SU-DHL-6 (cell line): ENCODE results near the gene FAM227B.

Source experiments
- H2AFZ ChIP-seq: fragments of 200-600 bp; sonication (generic); 2 replicates; pipeline ENCODE4 v1.6.1; 2014; ENCODE audit warnings: low read depth, mild to moderate bottlenecking, moderate library complexity, mixed read lengths, antibody characterized with exemption, low read length; ENCODE audit not compliant: severe bottlenecking
- H3F3A ChIP-seq: fragments of 200-600 bp; shearing (Covaris generic); 2 replicates; pipeline ENCODE4 v1.6.0; 2016; ENCODE audit warnings: antibody characterized with exemption, mild to moderate bottlenecking; ENCODE audit not compliant: insufficient read depth
- H3K27ac ChIP-seq: fragments of 200-600 bp; sonication (generic); 2 replicates; pipeline ENCODE4 v1.5.1; 2016; ENCODE audit warnings: low read depth, mild to moderate bottlenecking, low read length, moderate library complexity, mixed read lengths
- H3K27me3 ChIP-seq: fragments of 200-600 bp; sonication (generic), shearing (Covaris generic); 2 replicates; pipeline ENCODE4 v1.6.0; 2014; ENCODE audit warnings: mild to moderate bottlenecking, low read length
- H3K36me3 ChIP-seq: fragments of 200-600 bp; sonication (generic); 2 replicates; pipeline ENCODE4 v1.6.1; 2014; ENCODE audit warnings: mild to moderate bottlenecking, low read length, mixed read lengths
- H3K4me2 ChIP-seq: fragments of 300-600, 200-600 bp; shearing (Covaris generic), sonication (generic); 2 replicates; pipeline ENCODE4 v1.6.0; 2014; ENCODE audit warnings: low read length, low read depth, mild to moderate bottlenecking; ENCODE audit not compliant: poor library complexity, severe bottlenecking
- H3K4me3 ChIP-seq: fragments of 200-600 bp; sonication (generic); 2 replicates; pipeline ENCODE4 v1.5.1; 2014; ENCODE audit warnings: antibody characterized with exemption, low read length, mild to moderate bottlenecking, mixed read lengths; ENCODE audit not compliant: insufficient read depth, poor library complexity, severe bottlenecking
- H3K79me2 ChIP-seq: fragments of 200-600 bp; sonication (generic); 2 replicates; pipeline ENCODE4 v1.6.1; 2014; ENCODE audit warnings: mild to moderate bottlenecking, low read length, moderate library complexity; ENCODE audit not compliant: insufficient read depth
- H3K9ac ChIP-seq: fragments of 200-600 bp; sonication (generic); 2 replicates; pipeline ENCODE4 v1.7.0; 2014; ENCODE audit warnings: mild to moderate bottlenecking, low read length
- H3K9me2 ChIP-seq: fragments of 200-600 bp; sonication (generic); replicated peaks from 2 replicates; pipeline ENCODE4 v1.6.1; 2014; ENCODE audit warnings: low read length; ENCODE audit not compliant: insufficient read depth
- H3K9me3 ChIP-seq: fragments of 200-600 bp; sonication (generic); 2 replicates; pipeline ENCODE4 v1.6.1; 2014; ENCODE audit warnings: low read length, mixed read lengths; ENCODE audit not compliant: insufficient read depth
- H4K20me1 ChIP-seq: fragments of 200-600 bp; sonication (generic); 2 replicates; pipeline ENCODE4 v1.6.1; 2014; ENCODE audit warnings: low read depth, mild to moderate bottlenecking, antibody characterized with exemption, low read length, moderate library complexity, mixed read lengths
- EZH2phosphoT487 ChIP-seq: fragments of 200-600 bp; sonication (generic), shearing (Covaris generic); conservative IDR thresholded peaks from 2 replicates; pipeline ENCODE4 v1.6.1; 2018; ENCODE audit warnings: mild to moderate bottlenecking, antibody characterized with exemption, low read length, moderate library complexity, mixed read lengths
- TF ChIP-seq, protein P1 (sequence below): fragments of 200-600 bp; sonication (generic); IDR thresholded peaks from one replicate; pipeline ENCODE4 v1.5.1; 2017; ENCODE audit warnings: antibody characterized with exemption, mild to moderate bottlenecking, low read length, moderate library complexity; ENCODE audit not compliant: insufficient read depth, poor library complexity, severe bottlenecking

FAM227B gene

GRCh38 chr15:49656734-49657133, 36.1 kb upstream of the FAM227B start:
- H3K79me2 ChIP-seq = no peaks in the 10 kb centered on the region
- no peak overlapping the region for H2AFZ ChIP-seq
- H3K36me3 ChIP-seq = no peaks in the 10 kb centered on the region
- H3K4me2 ChIP-seq = no peak overlapping the region
- TF ChIP-seq EZH2phosphoT487 = no peak
- TF ChIP-seq, protein P1, sequence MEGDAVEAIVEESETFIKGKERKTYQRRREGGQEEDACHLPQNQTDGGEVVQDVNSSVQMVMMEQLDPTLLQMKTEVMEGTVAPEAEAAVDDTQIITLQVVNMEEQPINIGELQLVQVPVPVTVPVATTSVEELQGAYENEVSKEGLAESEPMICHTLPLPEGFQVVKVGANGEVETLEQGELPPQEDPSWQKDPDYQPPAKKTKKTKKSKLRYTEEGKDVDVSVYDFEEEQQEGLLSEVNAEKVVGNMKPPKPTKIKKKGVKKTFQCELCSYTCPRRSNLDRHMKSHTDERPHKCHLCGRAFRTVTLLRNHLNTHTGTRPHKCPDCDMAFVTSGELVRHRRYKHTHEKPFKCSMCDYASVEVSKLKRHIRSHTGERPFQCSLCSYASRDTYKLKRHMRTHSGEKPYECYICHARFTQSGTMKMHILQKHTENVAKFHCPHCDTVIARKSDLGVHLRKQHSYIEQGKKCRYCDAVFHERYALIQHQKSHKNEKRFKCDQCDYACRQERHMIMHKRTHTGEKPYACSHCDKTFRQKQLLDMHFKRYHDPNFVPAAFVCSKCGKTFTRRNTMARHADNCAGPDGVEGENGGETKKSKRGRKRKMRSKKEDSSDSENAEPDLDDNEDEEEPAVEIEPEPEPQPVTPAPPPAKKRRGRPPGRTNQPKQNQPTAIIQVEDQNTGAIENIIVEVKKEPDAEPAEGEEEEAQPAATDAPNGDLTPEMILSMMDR = no peak
- H3K9ac ChIP-seq = no peak overlapping the region
- H3K4me3 ChIP-seq = no peak overlapping the region
- no peak overlapping the region for H3K27ac ChIP-seq
- H3K27me3 ChIP-seq = 0 out of 2 replicates have a peak, but pooled peaks cover 3% of the 10 kb centered on the region
- no peaks in the 10 kb centered on the region for H4K20me1 ChIP-seq
- H3K9me2 ChIP-seq = no peaks in the 10 kb centered on the region
- 0 out of 2 replicates have a peak, but pooled peaks cover 4% of the 10 kb centered on the region for H3K9me3 ChIP-seq
- no peaks in the 10 kb centered on the region for H3F3A ChIP-seq

- TF ChIP-seq, protein P1 = no peak
- TF ChIP-seq EZH2phosphoT487 = no peak
- 0 out of 2 replicates have a peak, but pooled peaks cover 3% of the 10 kb centered on the region for H3K27me3 ChIP-seq
Observed at GRCh38 chr15:49652922-49653321, 32.3 kb upstream of the FAM227B start.

DNA sequence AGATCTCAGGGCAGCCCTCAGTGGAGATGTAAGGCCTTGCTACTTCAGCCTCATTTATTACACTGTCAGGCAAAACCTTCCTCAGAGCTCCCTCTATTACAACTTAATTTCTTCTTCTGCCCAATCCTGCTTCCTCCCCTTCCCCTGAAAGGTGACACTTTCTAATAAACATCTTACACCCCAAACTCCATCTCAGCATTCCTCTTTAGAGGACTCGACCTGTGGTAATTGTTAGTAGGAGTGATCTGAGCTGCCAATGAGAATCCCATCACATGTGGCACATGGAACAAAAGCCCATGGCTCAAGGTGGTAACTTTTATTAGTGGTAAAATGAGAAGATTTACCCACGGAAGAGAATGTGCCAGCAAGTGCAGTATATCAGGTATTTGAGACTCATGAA, 30.1 kb upstream of the FAM227B start:
- Histone ChIP-seq H4K20me1 (no peaks in the 10 kb centered on the region), H2AFZ (no peak overlapping the region), H3K9me3 (0 out of 2 replicates have a peak, but pooled peaks cover 4% of the 10 kb centered on the region), H3K27me3 (0 out of 2 replicates have a peak, but pooled peaks cover 3% of the 10 kb centered on the region), H3K4me2 (no peak overlapping the region), H3K9ac (no peak overlapping the region), H3K36me3 (no peaks in the 10 kb centered on the region), H3K27ac (no peak overlapping the region), H3K79me2 (no peaks in the 10 kb centered on the region), H3K9me2 (no peaks in the 10 kb centered on the region), H3F3A (no peaks in the 10 kb centered on the region), H3K4me3 (no peak overlapping the region)
- TF ChIP-seq, protein P1 = no peak
- TF ChIP-seq EZH2phosphoT487 = no peak

More at GRCh38 chr15:49652922-49653321, 32.3 kb upstream of the FAM227B start:
- Histone ChIP-seq H2AFZ (no peak overlapping the region), H4K20me1 (no peaks in the 10 kb centered on the region), H3K9me3 (0 out of 2 replicates have a peak, but pooled peaks cover 4% of the 10 kb centered on the region), H3K9ac (no peak overlapping the region), H3K4me2 (no peak overlapping the region), H3F3A (no peaks in the 10 kb centered on the region), H3K4me3 (no peak overlapping the region), H3K27ac (no peak overlapping the region), H3K36me3 (no peaks in the 10 kb centered on the region), H3K9me2 (no peaks in the 10 kb centered on the region), H3K79me2 (no peaks in the 10 kb centered on the region)
